HUES6 (cell line): ENCODE measurements around the gene RFPL1.
"Not testable (repeated sequence)": the region's sequence is repeated elsewhere in the genome, so short reads cannot be mapped to it uniquely, and the experiment has no call there.

Source experiments
- H3K27ac ChIP-seq: 2 replicates; pipeline ENCODE4 v1.7.0; 2013; ENCODE audit warnings: low read depth, mild to moderate bottlenecking, low read length, inconsistent platforms
- H3K27me3 ChIP-seq: 2 replicates; pipeline ENCODE4 v1.6.1; 2013; ENCODE audit warnings: low read length; ENCODE audit not compliant: control insufficient read depth, insufficient read depth
- H3K36me3 ChIP-seq: 2 replicates; pipeline ENCODE4 v1.6.1; 2013; ENCODE audit warnings: low read length; ENCODE audit not compliant: control insufficient read depth, insufficient read depth
- H3K4me1 ChIP-seq: 2 replicates; pipeline ENCODE4 v1.6.1; 2013; ENCODE audit warnings: low read length; ENCODE audit not compliant: control insufficient read depth, insufficient read depth
- H3K4me3 ChIP-seq: 2 replicates; pipeline ENCODE4 v1.5.1; 2013; ENCODE audit warnings: low read depth, low read length
- H3K9ac ChIP-seq: one replicate; pipeline ENCODE4 v1.6.1; 2013; ENCODE audit warnings: mild to moderate bottlenecking, low read length
- H3K9me3 ChIP-seq: 2 replicates; pipeline ENCODE4 v1.6.1; 2013; ENCODE audit warnings: low read depth, low read length; ENCODE audit not compliant: control insufficient read depth, insufficient read depth

RFPL1 gene

GRCh38 chr22:29438283-29438682 lies at the start of gene RFPL1:
TSS of gene RFPL1 (plus strand) at chr22:29438583.
- not testable (repeated sequence) for H3K9ac ChIP-seq, H3K4me1 ChIP-seq, H3K27me3 ChIP-seq

DNA sequence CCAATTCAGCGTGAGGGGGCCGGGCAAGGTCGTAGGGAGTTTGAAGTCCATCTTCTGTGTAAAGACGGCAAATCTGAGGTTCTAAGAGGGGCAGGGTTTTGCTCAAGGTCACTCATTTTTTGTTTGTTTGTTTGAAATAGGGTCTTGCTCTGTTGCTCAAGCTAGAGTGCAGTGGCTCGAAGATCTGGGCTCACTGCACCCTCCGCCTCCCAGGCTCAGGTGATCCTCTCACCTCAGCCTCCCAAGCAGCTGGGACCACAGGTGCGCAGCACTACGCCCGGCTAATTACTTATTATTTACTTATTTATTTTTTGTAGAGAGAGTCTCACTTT lies 49.7 kb upstream of the RFPL1 start:
- no peaks in the 10 kb centered on the region; the same call in 1 of the 2 replicates for H3K36me3 ChIP-seq
- H3K27me3 ChIP-seq, result no peaks in the 10 kb centered on the region
- no peaks in the 10 kb centered on the region for H3K9me3 ChIP-seq
- peaks cover 8% of the 10 kb centered on the region; the same call in 1 of the 2 replicates for H3K4me1 ChIP-seq
- no peak overlapping the region for H3K27ac ChIP-seq
- peak overlapping the region; percentile 82 for H3K4me3 ChIP-seq
- no peak overlapping the region for H3K9ac ChIP-seq

More at GRCh38 chr22:29438283-29438682, at the start of gene RFPL1:
- not testable (repeated sequence) for H3K4me3 ChIP-seq, H3K9me3 ChIP-seq, H3K27ac ChIP-seq, H3K36me3 ChIP-seq

GRCh38 chr22:29390270-29390669 lies 48.1 kb upstream of the RFPL1 start:
- Histone ChIP-seq H3K36me3 (no peaks in the 10 kb centered on the region; the same call in 1 of the 2 replicates), H3K9me3 (no peaks in the 10 kb centered on the region), H3K27ac (no peak overlapping the region), H3K4me3 (no peak overlapping the region), H3K9ac (no peak overlapping the region), H3K27me3 (no peaks in the 10 kb centered on the region), H3K4me1 (peaks cover 8% of the 10 kb centered on the region; the same call in 1 of the 2 replicates)

GRCh38 chr22:29391546-29391945 lies 46.8 kb upstream of the RFPL1 start:
- Histone ChIP-seq H3K9me3 (no peaks in the 10 kb centered on the region), H3K27me3 (no peaks in the 10 kb centered on the region), H3K36me3 (no peaks in the 10 kb centered on the region), H3K4me1 (peaks cover 3% of the 10 kb centered on the region; the same call in 1 of the 2 replicates), H3K9ac (no peak overlapping the region), H3K4me3 (no peak overlapping the region), H3K27ac (no peak overlapping the region)

DNA sequence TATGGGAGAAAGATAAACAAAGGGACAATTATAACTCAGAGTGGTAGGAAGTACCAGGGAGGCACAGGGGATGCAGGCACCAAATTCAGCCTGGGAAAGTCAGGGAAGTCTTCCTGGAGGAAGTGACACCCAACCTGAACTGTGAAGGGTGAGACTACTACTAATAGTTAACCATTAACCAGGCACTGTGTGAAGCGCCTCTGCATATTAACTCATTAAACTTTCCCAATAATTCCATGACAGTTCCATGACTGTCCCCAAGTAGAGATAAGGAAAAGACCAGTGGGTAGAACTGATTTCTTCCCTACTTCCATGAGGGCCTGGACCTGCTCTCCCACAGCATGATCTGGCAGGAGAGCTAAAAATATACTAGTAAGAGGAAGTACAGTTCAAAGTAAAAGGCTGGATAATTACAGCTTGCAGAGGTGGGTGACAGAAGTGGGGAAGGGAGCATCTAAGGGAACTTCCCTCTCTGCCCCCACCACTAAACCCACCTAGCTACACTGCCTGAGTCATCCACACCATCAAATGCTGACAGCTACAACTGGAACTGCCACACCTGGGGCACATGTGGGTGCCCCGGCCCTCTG lies 45.3 kb upstream of the RFPL1 start:
- Histone ChIP-seq H3K9me3 (no peaks in the 10 kb centered on the region), H3K4me1 (no peaks in the 10 kb centered on the region), H3K9ac (no peak overlapping the region), H3K27ac (no peak overlapping the region), H3K36me3 (no peaks in the 10 kb centered on the region), H3K4me3 (no peak overlapping the region), H3K27me3 (no peaks in the 10 kb centered on the region)

GRCh38 chr22:29394931-29395581 lies 43.3 kb upstream of the RFPL1 start:
- Histone ChIP-seq H3K4me1 (no peaks in the 10 kb centered on the region), H3K9me3 (no peaks in the 10 kb centered on the region), H3K4me3 (no peak overlapping the region), H3K36me3 (no peaks in the 10 kb centered on the region), H3K27me3 (no peaks in the 10 kb centered on the region), H3K27ac (no peak overlapping the region), H3K9ac (no peak overlapping the region)

DNA sequence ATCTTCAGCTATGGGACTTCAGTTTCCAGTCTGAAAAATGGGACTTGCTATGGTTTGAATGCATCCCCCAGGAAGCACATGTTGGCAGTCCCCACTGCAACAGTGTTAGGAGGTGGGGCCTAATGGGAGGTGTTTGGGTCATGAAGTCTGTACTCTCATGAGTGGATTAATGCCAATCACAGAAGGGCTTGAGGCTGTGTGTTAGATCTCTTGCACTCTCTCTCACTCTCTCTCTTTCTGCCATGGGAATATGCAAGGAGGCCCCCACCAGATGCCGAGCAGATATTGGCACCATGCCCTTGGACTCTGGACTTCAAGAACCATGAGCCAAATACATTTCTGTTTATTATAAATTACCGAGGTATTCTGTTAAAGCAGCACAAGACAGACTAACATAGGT lies 42.3 kb upstream of the RFPL1 start:
- Histone ChIP-seq H3K9ac (no peak overlapping the region), H3K27ac (no peak overlapping the region), H3K36me3 (no peaks in the 10 kb centered on the region), H3K27me3 (no peaks in the 10 kb centered on the region), H3K4me3 (no peak overlapping the region), H3K9me3 (no peaks in the 10 kb centered on the region), H3K4me1 (no peaks in the 10 kb centered on the region)

GRCh38 chr22:29397791-29398190 lies 40.6 kb upstream of the RFPL1 start:
- no peaks in the 10 kb centered on the region for H3K4me1 ChIP-seq
- H3K4me3 ChIP-seq, result no peak overlapping the region
- H3K27me3 ChIP-seq, result no peaks in the 10 kb centered on the region
- no peak overlapping the region for H3K27ac ChIP-seq
- H3K9ac ChIP-seq, result no peak overlapping the region
- no peaks in the 10 kb centered on the region for H3K36me3 ChIP-seq
- no peaks in the 10 kb centered on the region for H3K9me3 ChIP-seq

GRCh38 chr22:29400576-29400975 lies 37.8 kb upstream of the RFPL1 start:
- Histone ChIP-seq H3K27ac (no peak overlapping the region), H3K9ac (no peak overlapping the region), H3K4me1 (no peaks in the 10 kb centered on the region), H3K4me3 (no peak overlapping the region), H3K9me3 (no peaks in the 10 kb centered on the region), H3K36me3 (no peaks in the 10 kb centered on the region), H3K27me3 (no peaks in the 10 kb centered on the region)

DNA sequence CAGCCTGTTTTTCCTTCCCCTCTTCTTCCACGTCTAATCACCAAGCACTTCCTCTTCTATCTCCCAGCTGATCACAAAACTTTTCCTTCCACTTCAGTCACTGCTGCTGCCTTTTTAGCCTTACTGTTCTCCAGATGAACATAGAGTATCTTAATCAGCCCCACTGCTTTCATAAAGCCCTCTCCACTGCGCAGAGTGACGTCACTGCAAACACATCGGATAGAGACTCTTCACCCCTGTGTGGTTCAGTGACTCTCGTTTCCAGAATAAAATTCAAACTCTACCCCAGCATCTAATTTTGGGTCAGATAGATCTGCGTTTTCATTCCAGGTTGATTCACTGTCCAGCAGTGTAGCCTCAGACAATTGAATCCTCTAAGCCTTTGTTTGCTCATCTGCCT lies 36.8 kb upstream of the RFPL1 start:
- H3K9ac ChIP-seq, H3K4me3 ChIP-seq, H3K27me3 ChIP-seq, H3K36me3 ChIP-seq, H3K27ac ChIP-seq, H3K4me1 ChIP-seq, H3K9me3 ChIP-seq: not testable (repeated sequence)

GRCh38 chr22:29408940-29409339 lies 29.4 kb upstream of the RFPL1 start:
- Histone ChIP-seq H3K9ac (no peak overlapping the region), H3K4me3 (no peak overlapping the region), H3K4me1 (no peaks in the 10 kb centered on the region; the same call in 1 of the 2 replicates), H3K27me3 (no peaks in the 10 kb centered on the region), H3K27ac (no peak overlapping the region), H3K9me3 (no peaks in the 10 kb centered on the region), H3K36me3 (no peaks in the 10 kb centered on the region)
